H1 (cell line): ENCODE data around the gene IMPDH1. TPM values are rescaled to one million over a fixed set of nuclear protein-coding genes. Genes with fewer than 3 reads are reported as not detected.

Source experiments
- CBX8 ChIP-seq: fragments of 300-800, 300-1000 bp; sonication (generic); IDR thresholded peaks from 2 replicates; pipeline ENCODE4 v1.7.1; 2016; ENCODE audit warnings: low read depth, low read length, borderline replicate concordance
- FOSL1 ChIP-seq: IDR thresholded peaks from 2 replicates; pipeline ENCODE4 v1.6.1; 2011; ENCODE audit warnings: mild to moderate bottlenecking, low read depth, low read length, moderate library complexity; ENCODE audit not compliant: insufficient read depth
- PHF8 ChIP-seq: fragments of 200-600 bp; sonication (generic); conservative IDR thresholded peaks from 2 replicates; pipeline ENCODE4 v1.7.1; 2012; ENCODE audit warnings: low read depth, mild to moderate bottlenecking, inconsistent platforms, low read length, moderate library complexity
- TAF7 ChIP-seq: optimal IDR thresholded peaks from 2 replicates; pipeline ENCODE3; 2011; ENCODE audit warnings: low read depth, mild to moderate bottlenecking, inconsistent platforms, low read length, moderate library complexity, borderline replicate concordance
- YY1 ChIP-seq: IDR thresholded peaks from 2 replicates; pipeline ENCODE4 v1.6.1; 2011; ENCODE audit warnings: low read depth, mild to moderate bottlenecking, low read length
- polyA plus RNA-seq, 7 experiments: library from polyadenylated mRNA; depleted of rRNA in 3 of 7; stranded (reverse) in 5 of 7; unstranded in 2 of 7; fragments of >200 nt in 5 of 7; fragments of 200-250 nt in 2 of 7; gene quantifications; 1 replicate in 5 of 7; 2 replicates in 1 of 7; 4 replicates in 1 of 7; pipeline versions ENCODE4 v1.2.1 to v1.2.3, GENCODE V29; 2011 to 2013; ENCODE audit warnings: missing spikeins in 2 of 7, mixed read lengths in 2 of 7
- total RNA-seq: library from RNA; stranded (reverse); fragmentation: NEBNext Ultra II Directional; extraction: Animal tissue kit (Norgen Biotek cat#: 25700); gene quantifications from 2 replicates; pipeline ENCODE4 v1.2.1, GENCODE V29; 2021
- TF ChIP-seq, protein P1 (sequence below): fragments of 300-600 bp; sonication (generic); IDR thresholded peaks from 2 replicates; pipeline ENCODE4 v1.7.1; 2012; ENCODE audit warnings: low read length, moderate library complexity, mild to moderate bottlenecking, inconsistent platforms; ENCODE audit not compliant: insufficient replicate concordance
- TF ChIP-seq, protein P2 (sequence below): IDR thresholded peaks from 2 replicates; pipeline ENCODE4 v1.6.1; 2012; ENCODE audit warnings: inconsistent platforms
- TF ChIP-seq, protein P3 (sequence below): IDR thresholded peaks from 2 replicates; pipeline ENCODE4 v1.6.1; 2011; ENCODE audit warnings: low read depth, mild to moderate bottlenecking, low read length; ENCODE audit not compliant: insufficient read depth

The IMPDH1 gene
- total and polyA plus RNA-seq, 2 of the 8 experiments (the other 6 are each of a cell fraction or from before 2014, with no cell fraction given) = 45.8 TPM

DNA sequence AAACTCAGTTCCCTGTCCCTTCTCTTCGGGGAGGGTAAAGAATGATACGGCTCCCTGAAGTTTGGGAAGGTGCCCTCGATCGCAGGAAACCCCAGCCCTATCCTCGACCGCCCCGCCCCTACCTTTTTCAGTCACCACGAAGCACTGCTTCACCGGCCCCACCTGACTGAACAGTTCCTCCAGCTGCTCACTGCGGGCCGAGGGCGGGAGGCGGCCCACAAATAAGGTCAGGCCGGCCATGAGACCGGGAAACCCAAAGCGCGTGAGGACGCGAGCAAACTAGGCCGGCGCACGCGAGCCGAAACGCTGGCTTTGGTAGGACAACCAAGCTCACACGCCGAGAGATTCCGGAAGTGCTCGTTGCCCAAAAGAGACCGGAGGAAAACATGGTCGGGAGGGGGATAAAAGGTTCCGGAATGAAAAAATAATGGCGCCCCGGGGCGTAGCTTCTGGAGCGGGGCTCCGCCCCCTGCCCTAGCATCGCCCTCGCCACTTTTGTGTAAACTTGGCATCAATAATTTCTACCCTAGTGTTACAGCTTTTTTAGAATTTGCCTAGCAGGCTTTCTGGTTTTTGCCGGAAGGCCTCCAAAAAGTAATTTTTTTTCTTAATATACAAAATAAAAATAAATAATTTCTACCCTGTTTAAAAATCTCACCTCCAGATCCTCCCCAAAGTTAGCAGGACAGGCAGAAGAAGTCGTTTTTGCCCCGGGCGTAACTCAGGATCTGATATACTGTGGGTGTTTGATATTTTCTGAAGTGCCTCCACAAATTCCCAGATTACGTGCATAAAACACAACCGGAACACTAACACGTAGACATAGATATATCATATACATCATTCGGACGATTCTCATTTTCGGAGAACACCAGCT lies 66.0 kb downstream of the IMPDH1 start, which contains the start of gene RBM28 (continued):
- TF ChIP-seq, protein P1, sequence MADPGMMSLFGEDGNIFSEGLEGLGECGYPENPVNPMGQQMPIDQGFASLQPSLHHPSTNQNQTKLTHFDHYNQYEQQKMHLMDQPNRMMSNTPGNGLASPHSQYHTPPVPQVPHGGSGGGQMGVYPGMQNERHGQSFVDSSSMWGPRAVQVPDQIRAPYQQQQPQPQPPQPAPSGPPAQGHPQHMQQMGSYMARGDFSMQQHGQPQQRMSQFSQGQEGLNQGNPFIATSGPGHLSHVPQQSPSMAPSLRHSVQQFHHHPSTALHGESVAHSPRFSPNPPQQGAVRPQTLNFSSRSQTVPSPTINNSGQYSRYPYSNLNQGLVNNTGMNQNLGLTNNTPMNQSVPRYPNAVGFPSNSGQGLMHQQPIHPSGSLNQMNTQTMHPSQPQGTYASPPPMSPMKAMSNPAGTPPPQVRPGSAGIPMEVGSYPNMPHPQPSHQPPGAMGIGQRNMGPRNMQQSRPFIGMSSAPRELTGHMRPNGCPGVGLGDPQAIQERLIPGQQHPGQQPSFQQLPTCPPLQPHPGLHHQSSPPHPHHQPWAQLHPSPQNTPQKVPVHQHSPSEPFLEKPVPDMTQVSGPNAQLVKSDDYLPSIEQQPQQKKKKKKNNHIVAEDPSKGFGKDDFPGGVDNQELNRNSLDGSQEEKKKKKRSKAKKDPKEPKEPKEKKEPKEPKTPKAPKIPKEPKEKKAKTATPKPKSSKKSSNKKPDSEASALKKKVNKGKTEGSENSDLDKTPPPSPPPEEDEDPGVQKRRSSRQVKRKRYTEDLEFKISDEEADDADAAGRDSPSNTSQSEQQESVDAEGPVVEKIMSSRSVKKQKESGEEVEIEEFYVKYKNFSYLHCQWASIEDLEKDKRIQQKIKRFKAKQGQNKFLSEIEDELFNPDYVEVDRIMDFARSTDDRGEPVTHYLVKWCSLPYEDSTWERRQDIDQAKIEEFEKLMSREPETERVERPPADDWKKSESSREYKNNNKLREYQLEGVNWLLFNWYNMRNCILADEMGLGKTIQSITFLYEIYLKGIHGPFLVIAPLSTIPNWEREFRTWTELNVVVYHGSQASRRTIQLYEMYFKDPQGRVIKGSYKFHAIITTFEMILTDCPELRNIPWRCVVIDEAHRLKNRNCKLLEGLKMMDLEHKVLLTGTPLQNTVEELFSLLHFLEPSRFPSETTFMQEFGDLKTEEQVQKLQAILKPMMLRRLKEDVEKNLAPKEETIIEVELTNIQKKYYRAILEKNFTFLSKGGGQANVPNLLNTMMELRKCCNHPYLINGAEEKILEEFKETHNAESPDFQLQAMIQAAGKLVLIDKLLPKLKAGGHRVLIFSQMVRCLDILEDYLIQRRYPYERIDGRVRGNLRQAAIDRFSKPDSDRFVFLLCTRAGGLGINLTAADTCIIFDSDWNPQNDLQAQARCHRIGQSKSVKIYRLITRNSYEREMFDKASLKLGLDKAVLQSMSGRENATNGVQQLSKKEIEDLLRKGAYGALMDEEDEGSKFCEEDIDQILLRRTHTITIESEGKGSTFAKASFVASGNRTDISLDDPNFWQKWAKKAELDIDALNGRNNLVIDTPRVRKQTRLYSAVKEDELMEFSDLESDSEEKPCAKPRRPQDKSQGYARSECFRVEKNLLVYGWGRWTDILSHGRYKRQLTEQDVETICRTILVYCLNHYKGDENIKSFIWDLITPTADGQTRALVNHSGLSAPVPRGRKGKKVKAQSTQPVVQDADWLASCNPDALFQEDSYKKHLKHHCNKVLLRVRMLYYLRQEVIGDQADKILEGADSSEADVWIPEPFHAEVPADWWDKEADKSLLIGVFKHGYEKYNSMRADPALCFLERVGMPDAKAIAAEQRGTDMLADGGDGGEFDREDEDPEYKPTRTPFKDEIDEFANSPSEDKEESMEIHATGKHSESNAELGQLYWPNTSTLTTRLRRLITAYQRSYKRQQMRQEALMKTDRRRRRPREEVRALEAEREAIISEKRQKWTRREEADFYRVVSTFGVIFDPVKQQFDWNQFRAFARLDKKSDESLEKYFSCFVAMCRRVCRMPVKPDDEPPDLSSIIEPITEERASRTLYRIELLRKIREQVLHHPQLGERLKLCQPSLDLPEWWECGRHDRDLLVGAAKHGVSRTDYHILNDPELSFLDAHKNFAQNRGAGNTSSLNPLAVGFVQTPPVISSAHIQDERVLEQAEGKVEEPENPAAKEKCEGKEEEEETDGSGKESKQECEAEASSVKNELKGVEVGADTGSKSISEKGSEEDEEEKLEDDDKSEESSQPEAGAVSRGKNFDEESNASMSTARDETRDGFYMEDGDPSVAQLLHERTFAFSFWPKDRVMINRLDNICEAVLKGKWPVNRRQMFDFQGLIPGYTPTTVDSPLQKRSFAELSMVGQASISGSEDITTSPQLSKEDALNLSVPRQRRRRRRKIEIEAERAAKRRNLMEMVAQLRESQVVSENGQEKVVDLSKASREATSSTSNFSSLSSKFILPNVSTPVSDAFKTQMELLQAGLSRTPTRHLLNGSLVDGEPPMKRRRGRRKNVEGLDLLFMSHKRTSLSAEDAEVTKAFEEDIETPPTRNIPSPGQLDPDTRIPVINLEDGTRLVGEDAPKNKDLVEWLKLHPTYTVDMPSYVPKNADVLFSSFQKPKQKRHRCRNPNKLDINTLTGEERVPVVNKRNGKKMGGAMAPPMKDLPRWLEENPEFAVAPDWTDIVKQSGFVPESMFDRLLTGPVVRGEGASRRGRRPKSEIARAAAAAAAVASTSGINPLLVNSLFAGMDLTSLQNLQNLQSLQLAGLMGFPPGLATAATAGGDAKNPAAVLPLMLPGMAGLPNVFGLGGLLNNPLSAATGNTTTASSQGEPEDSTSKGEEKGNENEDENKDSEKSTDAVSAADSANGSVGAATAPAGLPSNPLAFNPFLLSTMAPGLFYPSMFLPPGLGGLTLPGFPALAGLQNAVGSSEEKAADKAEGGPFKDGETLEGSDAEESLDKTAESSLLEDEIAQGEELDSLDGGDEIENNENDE = no peak
- no peak for TF ChIP-seq CBX8
- peak; percentile 93 for TF ChIP-seq TAF7
- TF ChIP-seq FOSL1 = no peak
- TF ChIP-seq PHF8 = peak; percentile 97
- TF ChIP-seq, protein P2, sequence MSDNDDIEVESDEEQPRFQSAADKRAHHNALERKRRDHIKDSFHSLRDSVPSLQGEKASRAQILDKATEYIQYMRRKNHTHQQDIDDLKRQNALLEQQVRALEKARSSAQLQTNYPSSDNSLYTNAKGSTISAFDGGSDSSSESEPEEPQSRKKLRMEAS = peak; percentile 97
- TF ChIP-seq, protein P3, sequence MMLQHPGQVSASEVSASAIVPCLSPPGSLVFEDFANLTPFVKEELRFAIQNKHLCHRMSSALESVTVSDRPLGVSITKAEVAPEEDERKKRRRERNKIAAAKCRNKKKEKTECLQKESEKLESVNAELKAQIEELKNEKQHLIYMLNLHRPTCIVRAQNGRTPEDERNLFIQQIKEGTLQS = no peak
- TF ChIP-seq YY1 = peak; percentile 96
